Measurements from ENCODE around the gene GLT8D2. TPM values are rescaled to one million over a fixed set of nuclear protein-coding genes. Genes with fewer than 3 reads are reported as not detected.

GLT8D2 gene
- total and polyA plus RNA-seq, 2 experiments from 2014 or later: 4.2 to 8.5 TPM

DNA sequence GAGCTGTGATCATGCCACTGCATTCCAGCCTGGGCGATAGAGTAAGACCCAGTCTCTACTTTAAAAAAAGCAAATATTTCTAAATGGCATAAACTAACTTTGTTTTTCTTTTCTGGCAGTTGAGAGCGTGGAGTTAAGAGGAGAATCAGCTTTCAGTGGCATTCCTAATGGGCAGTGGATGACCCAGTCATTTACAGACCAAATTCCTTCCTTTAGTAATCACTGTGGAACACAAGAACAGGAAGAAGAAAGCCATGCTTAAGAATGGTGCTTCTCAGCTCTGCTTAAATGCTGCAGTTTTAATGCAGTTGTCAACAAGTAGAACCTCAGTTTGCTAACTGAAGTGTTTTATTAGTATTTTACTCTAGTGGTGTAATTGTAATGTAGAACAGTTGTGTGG is 63.2 kb downstream of the GLT8D2 start:
- H4K20me1 ChIP-seq (replicated peaks; ENCODE audit: insufficient read depth): peaks cover 5% of the 10 kb centered on the region; the same call in 1 of the 2 replicates

More for the DNA sequence above, 63.2 kb downstream of the GLT8D2 start:
- Histone ChIP-seq H3K36me3 (ENCODE audit: insufficient read depth) (peaks cover 51% of the 10 kb centered on the region), H3K27me3 (ENCODE audit: insufficient read depth) (no peaks in the 10 kb centered on the region), H3K79me2 (replicated peaks; ENCODE audit: insufficient read depth) (no peaks in the 10 kb centered on the region), H3K4me3 (no peak overlapping the region), H3K27ac (ENCODE audit: low read depth) (no peak overlapping the region), H3K9me2 (ENCODE audit: insufficient read depth) (no peaks in the 10 kb centered on the region), H3K4me1 (ENCODE audit: insufficient read depth) (no peaks in the 10 kb centered on the region), H2AFZ (no peak overlapping the region), H3K4me2 (no peak overlapping the region), H3F3A (replicated peaks; ENCODE audit: low read depth) (0 out of 2 replicates have a peak, but pooled peaks cover 13% of the 10 kb centered on the region)
- TF ChIP-seq EZH2phosphoT487 (IDR thresholded peaks at IDR 0.05; ENCODE audit: unreplicated experiment) (no peak), CREB1 (CRISPR knock-in tag; IDR thresholded peaks at IDR 0.05; ENCODE audit: low read depth) (no peak), STAT1 (IDR thresholded peaks at IDR 0.05; ENCODE audit: unreplicated experiment) (no peak), ZNF114 (CRISPR knock-in tag; IDR thresholded peaks at IDR 0.05) (no peak), ZNF331 (CRISPR knock-in tag; IDR thresholded peaks at IDR 0.05; ENCODE audit: low read depth) (no peak), NANOG (IDR thresholded peaks at IDR 0.05; ENCODE audit: borderline replicate concordance) (no peak), EZH2 (IDR thresholded peaks at IDR 0.05; ENCODE audit: low read depth, unreplicated experiment) (no peak), CTCF (conservative IDR thresholded peaks at IDR 0.05; ENCODE audit: low read depth in 2 of 2) (no peak), REST (IDR thresholded peaks at IDR 0.05; ENCODE audit: unreplicated experiment) (no peak), ZNF462 (CRISPR knock-in tag; IDR thresholded peaks at IDR 0.05) (no peak), JUNB (IDR thresholded peaks at IDR 0.05; ENCODE audit: unreplicated experiment) (no peak), POLR2AphosphoS5 (IDR thresholded peaks at IDR 0.05; ENCODE audit: low read depth) (no peak)
- TF ChIP-seq, protein P1, sequence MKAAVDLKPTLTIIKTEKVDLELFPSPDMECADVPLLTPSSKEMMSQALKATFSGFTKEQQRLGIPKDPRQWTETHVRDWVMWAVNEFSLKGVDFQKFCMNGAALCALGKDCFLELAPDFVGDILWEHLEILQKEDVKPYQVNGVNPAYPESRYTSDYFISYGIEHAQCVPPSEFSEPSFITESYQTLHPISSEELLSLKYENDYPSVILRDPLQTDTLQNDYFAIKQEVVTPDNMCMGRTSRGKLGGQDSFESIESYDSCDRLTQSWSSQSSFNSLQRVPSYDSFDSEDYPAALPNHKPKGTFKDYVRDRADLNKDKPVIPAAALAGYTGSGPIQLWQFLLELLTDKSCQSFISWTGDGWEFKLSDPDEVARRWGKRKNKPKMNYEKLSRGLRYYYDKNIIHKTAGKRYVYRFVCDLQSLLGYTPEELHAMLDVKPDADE (IDR thresholded peaks at IDR 0.05): no peak
- Mint-ChIP-seq H3K27ac (no peak overlapping the region), H3K27me3 (ENCODE audit: insufficient read depth, low read depth, poor library complexity) (no peaks in the 10 kb centered on the region), H3K4me3 (no peak overlapping the region), H3K36me3 (ENCODE audit: low read depth) (peaks cover 48% of the 10 kb centered on the region; the same call in 2 of the 3 replicates), H3K9me3 (no peaks in the 10 kb centered on the region), H3K4me1 (no peaks in the 10 kb centered on the region)
- no peak for DNase-seq (ENCODE audit: low spot score)
- ATAC-seq: no peak
